ENCODE results near the gene FGD4.
A peak's percentile ranks its signal among the peaks of the same experiment; 100 is the strongest.

Gene FGD4

DNA sequence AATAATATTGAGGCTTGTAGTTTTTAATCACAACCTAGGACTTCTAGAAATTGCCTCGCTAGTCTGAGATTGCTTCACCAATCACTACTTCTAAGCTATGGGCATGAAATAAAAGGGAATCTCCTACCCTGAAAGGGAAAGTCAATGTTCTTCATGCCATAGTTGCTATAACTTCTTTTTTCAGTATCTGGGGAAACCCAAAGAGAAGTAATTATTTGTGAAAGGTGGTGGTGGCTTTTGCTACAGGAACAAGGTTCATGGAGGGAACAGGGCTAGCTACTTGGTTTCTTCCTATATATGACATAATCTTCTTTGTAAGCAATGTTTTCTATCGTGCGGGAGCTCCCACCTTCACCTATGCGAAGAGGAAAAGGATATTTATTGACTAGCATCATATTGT is 218.2 kb downstream of the FGD4 start:
- DNase-seq, result no peak

DNA sequence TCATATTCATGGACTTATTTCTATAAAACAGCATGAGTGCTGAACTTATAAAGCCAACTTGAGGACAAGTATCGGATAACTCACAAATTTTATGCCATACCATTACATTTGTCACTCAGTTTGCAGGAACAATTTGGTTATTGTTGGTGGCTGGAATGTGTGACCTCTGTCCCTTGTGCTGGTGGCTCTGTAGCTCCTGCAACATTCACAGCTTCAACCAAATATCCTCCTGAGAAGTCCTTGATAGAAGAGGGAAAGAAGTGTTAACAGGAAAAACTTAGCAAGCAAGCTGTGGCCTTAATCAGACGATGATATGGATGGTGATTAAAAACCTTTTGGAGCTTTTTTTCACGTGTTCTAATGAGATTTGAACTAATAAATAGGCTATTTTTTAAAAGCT is 218.8 kb downstream of the FGD4 start:
- no peak for DNase-seq

DNA sequence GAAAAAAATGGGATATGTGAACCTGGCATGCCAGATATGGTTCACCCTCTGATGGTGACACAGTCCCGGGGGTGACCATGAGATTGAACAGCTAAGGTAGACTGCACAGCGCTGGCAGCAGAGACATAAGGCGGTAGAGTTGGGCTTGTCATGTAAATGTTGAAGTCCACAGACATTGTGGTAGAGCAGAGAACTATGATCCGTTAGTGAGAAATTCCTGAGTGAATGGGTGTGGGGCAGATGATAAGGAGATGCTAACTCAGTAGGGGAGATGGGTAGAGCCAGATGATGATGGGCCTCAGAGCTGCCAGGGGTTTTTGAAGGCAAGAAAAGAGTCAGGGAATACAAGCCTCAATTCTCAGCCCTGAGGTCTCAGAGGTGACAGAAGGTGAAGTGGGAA is 228.6 kb downstream of the FGD4 start:
- DNase-seq, result no peak

DNA sequence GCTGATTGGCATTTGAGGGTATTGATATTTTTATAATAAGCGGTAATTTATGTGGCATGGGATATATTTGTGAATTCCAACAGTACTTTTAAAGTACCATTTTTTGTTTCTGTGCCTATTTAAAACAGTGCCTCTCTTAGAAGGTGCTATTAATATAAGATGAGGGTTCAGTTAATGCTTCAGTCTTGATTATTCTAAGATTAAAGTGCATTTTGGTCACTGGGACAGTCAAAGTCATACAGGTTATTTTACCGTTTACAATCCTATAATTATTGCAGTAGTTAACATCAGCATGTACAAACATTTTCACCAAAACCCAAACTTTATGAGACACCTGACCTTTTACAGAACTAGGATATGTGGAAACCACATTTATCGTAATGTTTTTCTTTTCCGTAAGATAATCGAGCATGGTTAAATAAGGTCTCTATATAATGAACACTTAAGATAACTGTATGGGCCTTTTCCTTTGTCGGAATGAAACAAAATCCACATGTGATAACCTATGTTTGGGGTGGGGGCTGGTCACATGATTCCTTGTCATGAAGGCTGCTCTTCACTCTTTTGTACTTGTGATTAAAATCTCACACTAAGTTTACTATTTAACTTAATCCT is 242.0 kb downstream of the FGD4 start:
- DNase-seq, result no peak

DNA sequence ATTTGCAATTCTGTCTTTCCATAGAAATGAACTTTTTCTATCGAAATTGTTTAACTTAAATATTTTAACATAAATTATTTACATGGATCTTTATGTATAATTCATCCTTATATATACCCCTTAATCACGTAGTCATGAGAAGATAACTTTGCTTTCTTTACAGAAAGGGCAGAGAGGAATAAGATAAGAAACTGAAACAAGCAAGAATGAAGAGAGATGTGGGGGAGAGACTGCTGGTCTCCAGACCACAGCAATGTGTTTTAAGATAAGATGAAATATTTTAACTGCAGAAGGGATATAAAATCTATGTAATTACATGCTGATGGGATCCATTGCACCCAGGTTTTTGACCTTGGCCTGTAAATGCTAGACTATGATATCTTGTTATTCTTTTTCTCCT is 245.1 kb downstream of the FGD4 start:
- no peak for DNase-seq

- DNase-seq, result no peak
These were observed 247.9 kb downstream of the FGD4 start for GRCh38 chr12:32647275-32647674.

DNA sequence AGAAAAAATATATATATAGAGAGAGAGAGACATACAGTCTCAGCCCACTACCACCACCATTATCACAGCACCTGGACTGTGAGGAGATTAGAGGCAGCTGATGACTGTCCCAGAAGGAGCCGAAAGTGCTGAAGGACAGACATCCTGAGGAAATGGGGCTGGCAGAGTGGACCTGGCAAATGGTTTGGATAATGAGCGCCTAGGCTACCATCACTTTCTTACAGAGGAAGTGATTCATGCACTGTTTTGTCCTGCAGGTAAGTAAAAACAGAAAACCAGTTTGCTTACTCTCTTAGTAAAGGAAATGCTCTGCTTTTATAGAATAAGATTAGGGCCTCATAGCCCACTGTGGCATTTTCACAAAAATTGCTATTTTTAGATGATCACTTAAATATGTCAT is 251.2 kb downstream of the FGD4 start:
- DNase-seq, result no peak

- DNase-seq, result no peak
These were observed 252.0 kb downstream of the FGD4 start for GRCh38 chr12:32651151-32651955.

- no peak for DNase-seq
These were observed 252.5 kb downstream of the FGD4 start for GRCh38 chr12:32651956-32652210.

DNA sequence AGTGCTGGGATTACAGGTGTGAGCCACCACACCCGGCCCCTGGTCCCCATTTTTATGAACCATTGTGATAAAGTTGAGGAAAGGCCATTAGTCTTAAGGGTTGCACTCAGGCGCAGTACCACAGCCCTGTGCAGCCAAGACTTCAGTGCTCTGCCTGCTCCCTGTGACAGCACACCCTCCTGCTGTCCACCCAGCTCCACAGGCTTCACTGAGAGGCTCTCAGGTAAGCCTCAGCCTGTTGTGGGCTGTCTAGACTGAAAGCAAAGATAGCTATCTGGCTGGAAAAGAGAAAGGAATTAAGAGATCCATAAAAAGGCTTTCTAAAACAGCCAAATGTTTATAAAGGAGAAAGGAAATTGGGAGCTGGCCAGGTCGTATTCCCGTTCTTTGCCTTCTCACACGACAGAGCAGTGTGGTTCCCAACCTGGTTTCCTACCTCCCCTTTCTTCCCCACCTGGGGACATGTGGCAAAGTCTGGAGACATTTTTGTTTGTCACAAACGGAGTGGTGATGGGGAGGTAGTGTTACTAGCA is 260.6 kb downstream of the FGD4 start:
- no peak for DNase-seq

GRCh38 chr12:32661706-32662105 is 262.3 kb downstream of the FGD4 start:
- DNase-seq, result no peak

- DNase-seq, result no peak
These were observed 263.3 kb downstream of the FGD4 start for GRCh38 chr12:32662665-32663064.

GRCh38 chr12:32666018-32666417 is 266.7 kb downstream of the FGD4 start:
- no peak for DNase-seq

DNA sequence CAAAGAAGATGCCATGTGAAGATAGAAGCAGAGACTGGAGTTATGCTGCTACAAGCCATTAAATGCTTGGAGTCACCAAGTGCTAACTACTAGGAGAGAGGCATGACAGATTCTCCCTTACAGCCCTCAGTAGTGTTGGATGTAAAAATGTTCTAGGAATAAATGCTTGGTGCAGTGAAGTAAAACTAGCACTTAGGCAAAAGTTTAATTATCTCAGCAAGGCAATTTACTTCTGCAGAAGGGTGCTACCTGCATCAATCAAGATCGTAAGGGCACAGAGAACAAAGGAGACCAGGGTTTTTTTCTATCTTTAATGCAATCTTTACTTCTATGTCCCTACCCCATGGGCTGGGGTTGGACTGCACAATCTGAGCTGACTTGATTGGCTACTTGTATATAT is 270.2 kb downstream of the FGD4 start:
- no peak for DNase-seq

- DNase-seq, result no peak
These were observed 272.8 kb downstream of the FGD4 start for GRCh38 chr12:32671930-32672780.

DNA sequence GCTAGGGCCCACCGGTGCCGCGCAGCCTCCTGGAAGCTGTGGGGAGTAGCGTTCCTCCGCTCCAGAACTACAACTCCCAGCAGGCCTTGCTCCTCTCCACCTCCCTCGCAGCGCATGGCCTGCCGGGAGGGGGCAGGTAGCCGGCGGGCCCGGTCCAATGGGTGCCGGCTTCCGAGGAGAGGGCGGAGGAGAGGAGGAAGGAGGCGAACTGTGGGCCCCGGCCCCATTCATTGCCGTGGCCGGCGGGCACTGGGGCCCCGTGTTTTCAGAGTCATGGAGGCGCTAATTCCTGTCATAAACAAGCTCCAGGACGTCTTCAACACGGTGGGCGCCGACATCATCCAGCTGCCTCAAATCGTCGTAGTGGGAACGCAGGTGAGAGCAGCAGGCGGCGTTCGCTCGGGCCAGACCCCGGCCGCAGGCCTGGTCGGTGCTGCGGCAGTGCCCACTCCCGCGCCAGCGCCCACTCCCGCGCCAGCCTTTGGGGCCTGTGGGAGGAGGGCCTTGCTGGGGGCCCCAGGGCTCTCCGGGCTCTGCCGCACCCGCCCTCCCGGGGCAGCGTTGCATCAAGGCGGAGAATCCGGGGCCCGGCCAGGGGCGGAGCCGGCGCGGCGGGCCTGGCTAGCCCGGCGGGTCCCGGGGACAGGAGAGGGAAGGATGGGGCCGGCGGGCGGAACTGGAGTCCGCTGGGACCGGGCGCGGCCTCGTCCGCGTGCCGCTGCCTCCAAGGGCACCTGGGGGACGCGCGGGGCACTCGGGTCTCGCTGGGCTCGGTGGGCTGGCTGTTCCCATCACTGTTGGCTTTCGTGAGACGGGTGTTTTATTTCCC is 279.9 kb downstream of the FGD4 start, which contains the start of gene DNM1L:
Gene DNM1L, plus strand, starts transcription at position 211 of the 829 bp plus-strand sequence. Its CDS starts 63 bp downstream, at position 274.
- DNase-seq, result peak; percentile 89

- no peak for DNase-seq
These were observed 280.5 kb downstream of the FGD4 start for GRCh38 chr12:32679920-32680237.

DNA sequence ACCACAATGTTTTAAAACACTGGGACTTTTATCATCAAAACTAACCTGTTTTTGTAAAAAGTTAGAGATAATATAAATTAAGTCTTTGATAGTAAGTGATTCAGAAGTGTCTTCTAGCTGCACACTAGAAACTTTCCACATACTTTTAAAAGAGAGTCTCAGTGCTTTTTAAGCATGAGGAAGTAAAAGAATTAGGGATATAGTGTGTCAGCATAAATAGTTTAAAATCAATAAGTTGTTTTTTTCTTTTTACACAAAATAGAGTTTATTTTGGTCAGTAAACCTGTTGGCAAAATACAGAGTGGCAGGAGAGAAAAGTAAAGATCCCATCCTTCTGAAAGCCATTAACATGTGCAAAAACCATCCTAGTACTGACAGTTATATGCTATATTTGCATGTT is 281.4 kb downstream of the FGD4 start:
- DNase-seq, result no peak

GRCh38 chr12:32681272-32681671 is 281.9 kb downstream of the FGD4 start:
- DNase-seq, result no peak

DNA sequence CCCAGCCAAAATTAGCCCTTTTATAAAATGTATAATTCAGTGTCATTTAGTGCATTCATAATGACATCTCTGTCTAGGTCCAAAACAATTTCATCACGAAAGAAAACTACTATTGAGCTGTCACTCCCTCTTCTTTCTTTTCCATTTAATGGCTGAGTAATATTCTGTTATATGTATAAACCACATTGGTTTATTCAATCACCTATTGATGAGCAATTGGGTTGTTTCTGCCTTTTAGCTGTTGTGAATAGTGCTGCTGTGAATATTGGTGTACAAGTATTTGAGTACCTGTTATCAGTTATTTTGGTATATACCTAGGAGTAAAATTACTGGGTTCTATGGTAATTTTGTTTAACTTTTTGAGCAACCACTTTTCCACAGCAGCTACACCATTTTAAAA is 287.0 kb downstream of the FGD4 start:
- DNase-seq, result no peak

- no peak for DNase-seq
These were observed 289.4 kb downstream of the FGD4 start for GRCh38 chr12:32688786-32689185.

GRCh38 chr12:32690927-32691326 is 291.6 kb downstream of the FGD4 start:
- DNase-seq, result no peak

GRCh38 chr12:32692358-32692757 is 293.0 kb downstream of the FGD4 start:
- DNase-seq, result no peak
